H1 (cell line): ENCODE data around the gene RNF212B. TPM values are rescaled to one million over a fixed set of nuclear protein-coding genes. Genes with fewer than 3 reads are reported as not detected.

Source experiments
- CTCF ChIA-PET: fragments of 300-600 bp; sonication (Branson Sonifier 250); formaldehyde crosslinking; loops from one replicate; lab custom pipeline; 2021; ENCODE audit not compliant: partially characterized antibody; lab: Charles Lee
- POLR2A ChIA-PET: fragments of 300-600 bp; sonication (Branson Sonifier 250); formaldehyde crosslinking; loops from one replicate; lab custom pipeline; 2021; ENCODE audit warnings: inconsistent platforms; ENCODE audit not compliant: partially characterized antibody; lab: Charles Lee
- DNase-seq, 2 experiments: peaks; one replicate each; pipeline versions ENCODE4 v3.0.0 to v3.0.0-alpha.2; 2010 to 2022; ENCODE audit warnings: low spot score in 2 of 2, low read depth in 1 of 2, mixed read lengths in 1 of 2
- FAIRE-seq: peaks from 2 replicates; lab custom pipeline; 2011; peaks lifted over from hg19 to GRCh38; lab: Jason Lieb, UNC
- H2AFZ ChIP-seq: 2 replicates; pipeline ENCODE4 v1.8.1; 2012; ENCODE audit warnings: low read length, inconsistent platforms
- H2AK5ac ChIP-seq: 2 replicates; pipeline ENCODE4 v1.6.1; 2013; ENCODE audit warnings: low read depth, low read length
- H2BK120ac ChIP-seq: replicated peaks from 2 replicates; pipeline ENCODE3; 2013; ENCODE audit warnings: low read depth, low read length, inconsistent platforms
- H2BK12ac ChIP-seq: 2 replicates; pipeline ENCODE4 v1.6.1; 2013; ENCODE audit warnings: low read depth, low read length
- H2BK15ac ChIP-seq: 2 replicates; pipeline ENCODE4 v1.6.1; 2013; ENCODE audit warnings: low read length
- H2BK20ac ChIP-seq: 2 replicates; pipeline ENCODE4 v1.6.1; 2013; ENCODE audit warnings: low read length
- H2BK5ac ChIP-seq: 2 replicates; pipeline ENCODE4 v1.6.1; 2013; ENCODE audit warnings: low read depth, low read length
- H3K14ac ChIP-seq: 2 replicates; pipeline ENCODE4 v1.6.1; 2013; ENCODE audit warnings: inconsistent platforms; ENCODE audit not compliant: insufficient read length
- H3K18ac ChIP-seq: 2 replicates; pipeline ENCODE4 v1.6.1; 2013; ENCODE audit warnings: low read length; ENCODE audit errors: extremely low read depth
- H3K23ac ChIP-seq: 2 replicates; pipeline ENCODE4 v1.6.1; 2013; ENCODE audit warnings: inconsistent platforms; ENCODE audit not compliant: insufficient read length
- H3K23me2 ChIP-seq: 2 replicates; pipeline ENCODE4 v1.6.1; 2013; ENCODE audit warnings: low read depth, low read length
- H3K27ac ChIP-seq: 2 replicates; pipeline ENCODE4 v1.6.1; 2011; ENCODE audit warnings: low read depth, low read length, inconsistent platforms
- H3K27me3 ChIP-seq, 4 experiments: replicated peaks in 1 of 4; 1 replicate in 1 of 4; 2 replicates in 3 of 4; pipeline versions ENCODE4 v1.6.1 to v1.8.1; 2011 to 2013; ENCODE audit warnings: low read length in 3 of 4, mild to moderate bottlenecking in 3 of 4, inconsistent platforms in 2 of 4, mixed read lengths in 2 of 4, moderate library complexity in 1 of 4; ENCODE audit not compliant: control insufficient read depth in 3 of 4, insufficient read depth in 3 of 4; ENCODE audit errors: extremely low read depth in 1 of 4
- H3K36me3 ChIP-seq, 4 experiments: 2 replicates each; pipeline versions ENCODE4 v1.6.1 to v1.8.1; 2011 to 2013; ENCODE audit warnings: mild to moderate bottlenecking in 4 of 4, low read length in 3 of 4, moderate library complexity in 2 of 4, control low read depth in 1 of 4, inconsistent platforms in 1 of 4; ENCODE audit not compliant: insufficient read depth in 4 of 4, control insufficient read depth in 2 of 4
- H3K4ac ChIP-seq: replicated peaks from 2 replicates; pipeline ENCODE3; 2013; ENCODE audit warnings: low read length, low read depth, mixed read lengths, inconsistent platforms; ENCODE audit not compliant: insufficient read length
- H3K4me1 ChIP-seq, 4 experiments: replicated peaks in 1 of 4; 1 replicate in 1 of 4; 2 replicates in 3 of 4; pipeline versions ENCODE4 v1.6.1 to v1.8.1; 2011 to 2013; ENCODE audit warnings: low read length in 3 of 4, inconsistent platforms in 2 of 4, mixed read lengths in 1 of 4; ENCODE audit not compliant: insufficient read depth in 4 of 4, control insufficient read depth in 3 of 4
- H3K4me2 ChIP-seq, 2 experiments: 2 replicates each; pipeline versions ENCODE4 v1.6.1 to v1.8.1; 2011 to 2013; ENCODE audit warnings: low read depth in 2 of 2, low read length in 2 of 2, control low read depth in 1 of 2, inconsistent platforms in 1 of 2, mild to moderate bottlenecking in 1 of 2; ENCODE audit not compliant: insufficient read depth in 1 of 2
- H3K4me3 ChIP-seq, 4 experiments: fragments of 200-600, 300-600 bp in 1 of 4; sonication (generic), shearing (Covaris generic), sonication (Bioruptor Twin) in 1 of 4; 2 replicates each; pipeline versions ENCODE4 v1.5.1 to v1.8.1; 2011 to 2016; ENCODE audit warnings: low read length in 4 of 4, low read depth in 3 of 4, control low read depth in 2 of 4, inconsistent platforms in 2 of 4, mild to moderate bottlenecking in 2 of 4, mixed read lengths in 1 of 4, moderate library complexity in 1 of 4; ENCODE audit not compliant: insufficient read depth in 2 of 4; ENCODE audit errors: extremely low read depth in 1 of 4
- H3K56ac ChIP-seq: replicated peaks from 2 replicates; pipeline ENCODE3; 2013; ENCODE audit warnings: low read depth, mild to moderate bottlenecking, mixed read lengths, low read length, inconsistent platforms; ENCODE audit not compliant: insufficient read length
- H3K79me1 ChIP-seq: 2 replicates; pipeline ENCODE4 v1.6.1; 2013; ENCODE audit warnings: low read depth, low read length, control low read depth
- H3K79me2 ChIP-seq, 2 experiments: 2 replicates each; pipeline versions ENCODE4 v1.6.1 to v1.8.1; 2012 to 2013; ENCODE audit warnings: low read length in 2 of 2, mild to moderate bottlenecking in 2 of 2, inconsistent platforms in 1 of 2; ENCODE audit not compliant: insufficient read depth in 2 of 2, control insufficient read depth in 1 of 2
- H3K9ac ChIP-seq, 4 experiments: replicated peaks in 1 of 4; 1 replicate in 1 of 4; 2 replicates in 3 of 4; pipeline versions ENCODE4 v1.6.1 to v1.8.1; 2011 to 2013; ENCODE audit warnings: low read depth in 3 of 4, low read length in 3 of 4, control low read depth in 2 of 4, mild to moderate bottlenecking in 2 of 4, moderate library complexity in 2 of 4, inconsistent platforms in 1 of 4; ENCODE audit errors: extremely low read depth in 1 of 4
- H3K9me3 ChIP-seq, 2 experiments: 2 replicates each; pipeline versions ENCODE4 v1.6.1 to v1.8.1; 2012 to 2013; ENCODE audit warnings: mild to moderate bottlenecking in 2 of 2, moderate library complexity in 2 of 2, control low read depth in 1 of 2, inconsistent platforms in 1 of 2, low read depth in 1 of 2, low read length in 1 of 2, mixed read lengths in 1 of 2; ENCODE audit not compliant: insufficient read depth in 2 of 2
- H4K20me1 ChIP-seq, 2 experiments: replicated peaks in 1 of 2; 2 replicates each; pipeline versions ENCODE3 to v1.8.1; 2011 to 2013; ENCODE audit warnings: inconsistent platforms in 2 of 2, low read length in 2 of 2, mild to moderate bottlenecking in 1 of 2; ENCODE audit not compliant: insufficient read depth in 2 of 2, control insufficient read depth in 1 of 2
- H4K5ac ChIP-seq: 2 replicates; pipeline ENCODE4 v1.6.1; 2013; ENCODE audit warnings: low read length, low read depth, mixed read lengths, inconsistent platforms; ENCODE audit not compliant: insufficient read length
- H4K8ac ChIP-seq: 2 replicates; pipeline ENCODE4 v1.8.0; 2013; ENCODE audit warnings: mild to moderate bottlenecking, moderate library complexity, low read length, inconsistent platforms; ENCODE audit not compliant: insufficient read depth; ENCODE audit errors: extremely low read depth
- H4K91ac ChIP-seq: replicated peaks from 2 replicates; pipeline ENCODE3; 2013; ENCODE audit warnings: low read length, mixed read lengths, inconsistent platforms; ENCODE audit not compliant: insufficient read length
- BCL11A ChIP-seq, 2 experiments: IDR thresholded peaks; one replicate each; pipeline ENCODE4 v1.6.1; 2011; ENCODE audit warnings: low read depth in 2 of 2, low read length in 2 of 2, mild to moderate bottlenecking in 2 of 2
- CHD1 ChIP-seq: IDR thresholded peaks from 2 replicates; pipeline ENCODE4 v1.6.1; 2012; ENCODE audit warnings: low read depth, low read length, improper control_type of control experiment
- CREB1 ChIP-seq: IDR thresholded peaks from 2 replicates; pipeline ENCODE4 v1.6.1; 2012; ENCODE audit warnings: inconsistent platforms
- EZH2 ChIP-seq: fragments of 200-600 bp; sonication (generic); IDR thresholded peaks from 2 replicates; pipeline ENCODE4 v1.7.1; 2012; ENCODE audit warnings: low read depth, mild to moderate bottlenecking, moderate library complexity, low read length, inconsistent platforms; ENCODE audit not compliant: severe bottlenecking
- JUND ChIP-seq: IDR thresholded peaks from 2 replicates; pipeline ENCODE4 v1.6.1; 2011; ENCODE audit warnings: mild to moderate bottlenecking, improper control_type of control experiment, low read length
- PHF8 ChIP-seq: fragments of 200-600 bp; sonication (generic); conservative IDR thresholded peaks from 2 replicates; pipeline ENCODE4 v1.7.1; 2012; ENCODE audit warnings: low read depth, mild to moderate bottlenecking, inconsistent platforms, low read length, moderate library complexity
- POLR2A ChIP-seq, 2 experiments: IDR thresholded peaks; 1 replicate in 1 of 2; 2 replicates in 1 of 2; pipeline ENCODE4 v1.6.1; 2011; ENCODE audit warnings: low read depth in 2 of 2, low read length in 2 of 2, mild to moderate bottlenecking in 2 of 2; ENCODE audit errors: control extremely low read depth in 1 of 2
- RNF2 ChIP-seq: fragments of 200-900, 300-1000 bp; sonication (generic); IDR thresholded peaks from 2 replicates; pipeline ENCODE4 v1.7.1; 2016; ENCODE audit warnings: borderline replicate concordance, low read depth, mild to moderate bottlenecking, antibody characterized with exemption, low read length; ENCODE audit not compliant: poor library complexity, severe bottlenecking; ENCODE audit errors: missing control alignments
- SP1 ChIP-seq: IDR thresholded peaks from 2 replicates; pipeline ENCODE4 v1.6.1; 2011; ENCODE audit warnings: low read depth, low read length
- SP4 ChIP-seq: IDR thresholded peaks from 2 replicates; pipeline ENCODE4 v1.6.1; 2012; ENCODE audit warnings: low read length, inconsistent platforms
- TEAD4 ChIP-seq: IDR thresholded peaks from 2 replicates; pipeline ENCODE4 v1.6.1; 2012; ENCODE audit warnings: low read depth, low read length, inconsistent platforms, mixed read lengths
- ZNF274 ChIP-seq: IDR thresholded peaks from 2 replicates; pipeline ENCODE4 v1.7.0; 2012; ENCODE audit warnings: low read length, borderline replicate concordance; ENCODE audit errors: extremely low read depth
- WGBS, 2 experiments: shearing (Covaris generic) in 1 of 2; methylation state at CpG; one replicate each; pipeline versions ENCODE4 v1.1.6 to v1.1.7; 2013 to 2015; ENCODE audit warnings: low lambda C conversion rate in 2 of 2, mixed read lengths in 2 of 2, inconsistent platforms in 1 of 2, low coverage in 1 of 2, missing lambda C conversion rate in 1 of 2; ENCODE audit not compliant: insufficient replicate concordance in 2 of 2, insufficient coverage in 1 of 2, insufficient read length in 1 of 2; ENCODE audit errors: extremely low coverage in 1 of 2, missing lambda C conversion rate in 1 of 2; 5-methylcytosine and 5-hydroxymethylcytosine counted together
- polyA plus RNA-seq, 7 experiments: library from polyadenylated mRNA; depleted of rRNA in 3 of 7; stranded (reverse) in 5 of 7; unstranded in 2 of 7; fragments of >200 nt in 5 of 7; fragments of 200-250 nt in 2 of 7; gene quantifications; 1 replicate in 5 of 7; 2 replicates in 1 of 7; 4 replicates in 1 of 7; pipeline versions ENCODE4 v1.2.1 to v1.2.3, GENCODE V29; 2011 to 2013; ENCODE audit warnings: missing spikeins in 2 of 7, mixed read lengths in 2 of 7
- total RNA-seq: library from RNA; stranded (reverse); fragmentation: NEBNext Ultra II Directional; extraction: Animal tissue kit (Norgen Biotek cat#: 25700); gene quantifications from 2 replicates; pipeline ENCODE4 v1.2.1, GENCODE V29; 2021
- TF ChIP-seq, protein P1 (sequence below): IDR thresholded peaks from 2 replicates; pipeline ENCODE4 v1.6.1; 2012; ENCODE audit warnings: low read length, inconsistent platforms

RNF212B gene
- total and polyA plus RNA-seq, 2 of the 8 experiments (the other 6 are each of a cell fraction or from before 2014, with no cell fraction given), result 0.95 to 1.2 TPM

- DNase-seq (no peak), FAIRE-seq (no peak)
- Histone ChIP-seq H3K4me2 (no peak overlapping the region), H3K27ac (no peak overlapping the region), H2BK120ac (no peak overlapping the region), H3K4me3 (no peak overlapping the region), H3K23me2 (peaks cover 8% of the 10 kb centered on the region; the same call in 1 of the 2 replicates), H2BK5ac (no peak overlapping the region), H2BK15ac (no peak overlapping the region), H3K56ac (no peak overlapping the region), H4K8ac (no peak overlapping the region), H2AFZ (no peak overlapping the region), H3K4me1 (peaks cover 0 to 4% (median 0%) of the 10 kb centered on the region in 4 experiments; a peak in 4 of 7 replicates), H3K23ac (no peak overlapping the region), H3K14ac (no peak overlapping the region), H3K27me3 (peaks cover 33 to 69% (median 61%) of the 10 kb centered on the region in 4 experiments), H3K9ac (no peak overlapping the region), H2BK20ac (no peak overlapping the region), H4K20me1 (peaks cover 5 to 8% of the 10 kb centered on the region in 2 experiments), H4K5ac (no peak overlapping the region), H3K79me2 (no peaks in the 10 kb centered on the region), H3K18ac (no peak overlapping the region), H2BK12ac (no peak overlapping the region), H2AK5ac (no peak overlapping the region), H4K91ac (no peak overlapping the region), H3K79me1 (no peaks in the 10 kb centered on the region), H3K36me3 (no peaks in the 10 kb centered on the region), H3K4ac (no peak overlapping the region), H3K9me3 (no peaks in the 10 kb centered on the region)
- 87% methylated on average over 7 of the region's 7 CpGs; no CpG with 5 or more reads in 1 of the 2 experiments for WGBS, 2 experiments
- POLR2A ChIA-PET, result interaction anchor here (1.3 kb wide), 1 partner anchor 15 kb away, joined by 4 read pairs; no protein-coding TSS in a partner anchor
- CTCF ChIA-PET, result interaction anchor here (0.6 to 7.2 kb wide), 20 partner anchors 9 to 262 kb away, joined by 3 to 42 read pairs (median 6); partner anchors contain the start of genes BCL2L2, HOMEZ and PABPN1
- TF ChIP-seq SP4 (no peak), RNF2 (no peak), POLR2A (IDR thresholded peaks at IDR 0.05; ENCODE audit: control extremely low read depth in 1 of 2, low read depth in 2 of 2, low read length in 2 of 2) (no peak), PHF8 (no peak), TEAD4 (no peak), BCL11A (IDR thresholded peaks at IDR 0.05; ENCODE audit: low read depth in 2 of 2, low read length in 2 of 2) (no peak), CREB1 (no peak), EZH2 (no peak), JUND (no peak), SP1 (no peak), ZNF274 (no peak), CHD1 (no peak)
- TF ChIP-seq, protein P1, sequence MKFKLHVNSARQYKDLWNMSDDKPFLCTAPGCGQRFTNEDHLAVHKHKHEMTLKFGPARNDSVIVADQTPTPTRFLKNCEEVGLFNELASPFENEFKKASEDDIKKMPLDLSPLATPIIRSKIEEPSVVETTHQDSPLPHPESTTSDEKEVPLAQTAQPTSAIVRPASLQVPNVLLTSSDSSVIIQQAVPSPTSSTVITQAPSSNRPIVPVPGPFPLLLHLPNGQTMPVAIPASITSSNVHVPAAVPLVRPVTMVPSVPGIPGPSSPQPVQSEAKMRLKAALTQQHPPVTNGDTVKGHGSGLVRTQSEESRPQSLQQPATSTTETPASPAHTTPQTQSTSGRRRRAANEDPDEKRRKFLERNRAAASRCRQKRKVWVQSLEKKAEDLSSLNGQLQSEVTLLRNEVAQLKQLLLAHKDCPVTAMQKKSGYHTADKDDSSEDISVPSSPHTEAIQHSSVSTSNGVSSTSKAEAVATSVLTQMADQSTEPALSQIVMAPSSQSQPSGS, result no peak
These were observed 59.4 kb downstream of the RNF212B start for GRCh38 chr14:23297096-23297495.
